GM18508 (cell line): ENCODE data around the gene CRTAC1.
A peak's percentile ranks its signal among the peaks of the same experiment; 100 is the strongest.

Source experiments
- ATAC-seq: cut with Tn5 transposase; IDR thresholded peaks from one replicate; pipeline ENCODE4 v1.9.1; 2021; ENCODE audit warnings: moderate number of reproducible peaks; ENCODE audit not compliant: insufficient read depth, unreplicated experiment

CRTAC1 gene

GRCh38 chr10:98030093-98030821, at the start of gene CRTAC1:
CRTAC1 (minus strand) TSS chr10:98030621; CDS start chr10:98030472, 149 bp downstream.
- ATAC-seq, result no peak

- ATAC-seq, result no peak
Observed at GRCh38 chr10:98078774-98079173, 48.4 kb upstream of the CRTAC1 start.

GRCh38 chr10:98077223-98077622, 46.8 kb upstream of the CRTAC1 start:
- no peak for ATAC-seq

GRCh38 chr10:98076086-98076485, 45.7 kb upstream of the CRTAC1 start:
- no peak for ATAC-seq

GRCh38 chr10:98074315-98074911, 44.0 kb upstream of the CRTAC1 start:
- ATAC-seq, result no peak

GRCh38 chr10:98067165-98067564, 36.7 kb upstream of the CRTAC1 start:
- no peak for ATAC-seq

- ATAC-seq, result no peak
Observed at GRCh38 chr10:98063740-98064027, 33.3 kb upstream of the CRTAC1 start.

DNA sequence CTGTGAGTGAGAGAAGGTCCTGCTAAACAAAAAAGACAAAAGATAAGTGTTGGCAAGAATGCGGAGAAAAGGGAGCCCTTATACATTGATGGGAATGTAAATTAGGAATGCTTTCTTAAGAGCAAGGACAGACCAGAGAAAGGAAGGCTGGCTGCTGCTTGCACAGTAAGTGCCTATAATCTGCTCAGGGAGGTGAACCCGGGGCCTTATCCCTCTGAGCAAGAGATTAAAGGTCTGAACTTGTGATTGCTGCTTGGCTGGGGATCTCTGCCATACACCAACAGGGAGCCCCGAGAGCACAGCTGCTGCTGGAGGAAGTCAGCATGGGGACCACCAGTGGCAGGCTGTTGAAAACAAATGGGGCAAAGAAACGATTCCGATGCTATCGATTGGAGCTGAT, 32.0 kb upstream of the CRTAC1 start:
- ATAC-seq, result no peak

GRCh38 chr10:98060079-98060478, 29.7 kb upstream of the CRTAC1 start:
- ATAC-seq, result no peak

DNA sequence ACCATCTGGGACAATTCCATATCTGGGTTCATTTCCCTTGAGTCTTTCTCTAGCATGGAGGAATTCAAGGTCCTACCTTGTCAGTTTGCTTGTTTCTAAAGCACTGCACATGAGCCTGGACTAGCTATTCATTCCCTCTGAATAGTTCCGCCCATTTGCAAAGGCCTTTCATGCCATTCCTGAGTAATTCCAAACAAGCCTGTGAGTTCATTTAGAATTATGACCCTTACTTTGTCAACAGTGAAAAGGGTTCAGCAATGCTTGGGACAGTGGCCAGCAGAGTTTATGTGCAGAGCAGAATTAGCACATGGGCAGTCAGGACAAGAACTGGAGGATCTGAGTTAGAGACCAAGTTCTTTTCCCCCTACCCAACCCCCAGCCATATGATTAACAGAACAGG, 27.9 kb upstream of the CRTAC1 start:
- no peak for ATAC-seq

GRCh38 chr10:98055841-98056516, 25.6 kb upstream of the CRTAC1 start:
- ATAC-seq, result peak; percentile 39

GRCh38 chr10:98047009-98047741, 16.8 kb upstream of the CRTAC1 start:
- ATAC-seq, result no peak

DNA sequence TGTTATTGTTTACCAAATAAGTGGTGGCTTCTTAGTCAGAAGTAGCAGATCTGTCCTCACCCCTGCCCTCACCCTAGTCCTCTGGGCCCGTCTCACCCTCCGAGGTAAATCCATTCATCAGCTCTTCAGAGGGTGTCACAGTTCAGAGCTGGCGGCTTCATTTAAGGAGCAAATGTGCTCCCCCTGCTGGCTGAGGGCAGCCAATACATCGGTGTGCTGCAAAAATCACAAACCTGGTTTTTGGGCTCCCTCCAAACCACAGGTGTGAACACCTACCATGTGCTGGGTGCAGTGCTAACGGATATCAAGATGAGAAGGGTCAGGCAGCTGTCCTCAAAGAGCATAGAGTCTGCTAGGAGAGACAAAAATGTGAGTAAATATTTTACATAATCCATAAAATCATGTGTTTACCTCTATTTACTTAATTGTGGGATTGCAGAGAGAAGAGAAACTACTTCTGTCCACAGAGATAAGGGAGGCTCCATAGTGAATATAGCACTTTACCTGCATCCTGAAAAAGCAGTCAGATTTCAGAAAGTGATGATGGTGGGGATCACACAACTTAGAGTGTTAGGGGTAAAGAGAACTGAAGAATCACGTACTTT, 15.5 kb upstream of the CRTAC1 start:
- no peak for ATAC-seq

DNA sequence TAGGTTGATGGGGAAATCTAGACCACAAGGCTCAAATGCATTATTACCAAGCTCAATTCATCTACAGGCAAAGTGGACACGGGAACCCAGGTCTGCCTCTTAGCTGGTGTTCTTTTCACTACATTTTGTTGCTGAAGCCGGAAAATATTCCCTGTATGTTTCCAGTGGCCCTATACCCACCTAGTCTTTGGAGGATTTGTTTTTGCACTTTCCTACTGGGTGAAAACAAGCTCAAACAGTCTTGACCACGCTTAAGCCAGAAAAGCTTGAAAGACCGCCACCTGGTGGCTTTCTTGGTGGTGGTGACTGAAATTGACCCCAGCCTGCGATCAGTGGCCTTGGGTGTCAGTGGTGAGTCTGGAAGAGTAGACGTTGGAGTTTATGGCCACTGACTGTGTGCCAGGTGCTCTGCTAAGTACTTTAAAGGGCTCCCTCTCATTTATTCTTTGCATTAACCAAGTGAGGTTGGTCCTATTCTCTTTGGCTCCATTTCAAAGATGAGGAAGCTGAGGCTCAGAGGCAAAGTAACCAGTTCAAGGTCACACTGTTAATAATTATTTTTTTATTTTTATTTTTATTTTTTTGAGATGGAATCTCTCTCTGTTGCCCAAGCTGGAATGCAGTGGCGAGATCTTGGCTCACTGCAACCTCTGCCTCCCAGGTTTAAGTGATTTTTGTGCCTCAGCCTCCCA, 11.1 kb upstream of the CRTAC1 start:
- no peak for ATAC-seq

DNA sequence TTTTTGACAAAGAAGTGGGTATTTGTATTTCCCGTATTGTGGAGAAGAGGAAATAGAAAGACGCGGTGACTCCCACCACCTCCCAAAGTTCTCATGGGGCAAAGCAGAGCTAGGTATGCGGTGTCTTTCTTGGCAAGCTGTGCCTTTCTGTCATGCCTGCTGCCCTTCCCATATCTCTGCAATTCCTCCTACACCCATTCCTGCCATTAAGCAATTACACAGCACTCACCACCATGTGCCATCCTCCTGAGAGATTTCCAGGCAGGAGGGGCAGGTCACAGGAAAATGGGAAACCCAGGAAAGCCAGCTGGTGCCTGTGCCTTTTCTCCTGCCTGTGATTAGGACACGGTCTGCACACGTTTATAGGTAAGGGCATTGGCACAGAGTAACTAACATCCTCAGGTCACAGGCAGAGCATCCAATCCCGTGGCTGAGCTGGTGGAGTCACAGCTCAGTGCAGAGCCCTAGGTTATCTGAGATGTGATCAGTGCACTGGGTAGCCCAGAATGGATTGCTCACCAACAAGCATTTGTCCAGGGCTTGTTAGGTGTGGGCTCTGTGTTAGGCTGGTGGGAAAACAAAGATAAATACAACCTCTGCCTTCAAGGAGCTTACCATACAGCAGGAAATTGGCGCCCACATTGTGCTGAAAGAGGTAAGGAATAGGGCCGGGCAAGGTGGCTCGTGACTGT, 9.4 kb upstream of the CRTAC1 start:
- ATAC-seq, result no peak

GRCh38 chr10:98038288-98038687, 7.9 kb upstream of the CRTAC1 start:
- ATAC-seq, result no peak

GRCh38 chr10:98035599-98035998, 5.2 kb upstream of the CRTAC1 start:
- no peak for ATAC-seq

- ATAC-seq, result no peak
Observed at GRCh38 chr10:98033515-98033914, 3.1 kb upstream of the CRTAC1 start.

DNA sequence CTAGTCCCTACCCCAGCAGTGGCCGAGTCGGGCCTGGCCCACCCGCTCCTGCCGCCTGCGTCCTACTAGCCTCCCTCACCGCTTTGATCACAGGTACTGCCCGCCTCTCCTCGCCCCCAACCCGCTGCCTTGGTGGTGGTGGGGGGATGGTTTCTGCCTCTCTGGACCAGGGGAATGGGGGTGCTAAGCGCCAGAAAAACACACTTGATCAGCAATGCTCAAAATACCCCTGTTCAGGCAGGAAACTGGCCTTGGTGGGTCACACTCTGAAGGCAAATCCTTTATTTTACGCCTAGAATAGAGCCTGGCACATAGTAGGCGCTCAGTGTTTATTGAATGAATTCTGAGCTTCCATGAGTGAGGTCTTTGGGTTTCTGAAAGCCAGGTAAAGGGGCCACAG, 1.0 kb upstream of the CRTAC1 start:
- ATAC-seq, result no peak
